Erythroblast (primary cell): ENCODE results near the gene RPL19.

Experiments
- GATA1 ChIP-seq: IDR thresholded peaks from 2 replicates; pipeline ENCODE4 v1.6.1; 2011; ENCODE audit warnings: low read depth, mild to moderate bottlenecking, control low read depth, low read length, moderate library complexity
- POLR2A ChIP-seq: IDR thresholded peaks from 2 replicates; pipeline ENCODE4 v1.6.1; 2011; ENCODE audit warnings: mild to moderate bottlenecking, low read length

DNA sequence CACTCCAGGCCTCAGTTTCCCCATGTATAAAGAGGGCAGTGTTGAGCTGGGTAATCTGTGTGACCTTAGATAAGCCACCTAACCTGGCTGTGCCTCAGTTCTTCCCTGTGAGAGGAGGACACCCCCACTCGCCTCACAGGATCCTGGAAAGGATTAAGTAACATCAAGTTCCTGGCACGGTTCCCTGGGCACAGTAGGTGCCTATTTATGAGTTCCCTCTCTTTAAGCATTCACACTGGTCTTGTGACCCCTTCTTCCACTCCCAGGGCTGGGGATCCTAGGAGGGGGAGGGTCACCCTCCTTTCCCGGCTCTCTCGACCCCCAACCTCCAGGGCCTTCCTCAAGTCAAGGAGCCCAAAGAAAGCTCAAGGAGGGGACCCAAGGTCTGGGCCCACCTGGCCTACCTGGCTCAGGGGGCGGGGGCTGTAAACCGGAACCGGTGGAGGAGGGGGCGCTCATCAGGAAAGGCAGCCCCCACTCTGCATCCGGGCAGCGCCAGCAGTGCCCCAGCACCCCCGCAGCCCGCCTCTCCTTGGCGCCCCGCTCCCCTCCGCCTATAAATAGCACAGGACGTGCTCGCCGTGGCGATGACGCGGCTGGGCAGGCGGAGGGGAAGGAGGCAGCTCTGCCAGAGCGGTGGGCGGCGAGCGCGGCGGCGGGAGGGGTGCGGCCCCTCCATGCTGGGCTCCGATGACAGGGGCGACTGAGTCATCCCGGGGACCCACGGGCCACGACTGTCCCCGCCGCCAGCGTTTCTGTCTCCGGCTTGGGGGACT lies 9.4 kb downstream of the RPL19 start:
- TF ChIP-seq POLR2A = no peak
- no peak for TF ChIP-seq GATA1
